HG03342 (cell line): ENCODE measurements around the gene INHBE.
"Not testable (repeated sequence)": the region's sequence is repeated elsewhere in the genome, so short reads cannot be mapped to it uniquely, and the experiment has no call there.

Experiments
- ATAC-seq: cut with Tn5 transposase; IDR thresholded peaks from one replicate; pipeline ENCODE4 v1.9.1; 2021; ENCODE audit warnings: mild to moderate bottlenecking, moderate library complexity; ENCODE audit not compliant: unreplicated experiment

The INHBE gene

GRCh38 chr12:57491393-57492280 lies 36.5 kb downstream of the INHBE start:
- no peak for ATAC-seq

- ATAC-seq = not testable (repeated sequence)
These were observed 40.1 kb downstream of the INHBE start for GRCh38 chr12:57495051-57495701.

DNA sequence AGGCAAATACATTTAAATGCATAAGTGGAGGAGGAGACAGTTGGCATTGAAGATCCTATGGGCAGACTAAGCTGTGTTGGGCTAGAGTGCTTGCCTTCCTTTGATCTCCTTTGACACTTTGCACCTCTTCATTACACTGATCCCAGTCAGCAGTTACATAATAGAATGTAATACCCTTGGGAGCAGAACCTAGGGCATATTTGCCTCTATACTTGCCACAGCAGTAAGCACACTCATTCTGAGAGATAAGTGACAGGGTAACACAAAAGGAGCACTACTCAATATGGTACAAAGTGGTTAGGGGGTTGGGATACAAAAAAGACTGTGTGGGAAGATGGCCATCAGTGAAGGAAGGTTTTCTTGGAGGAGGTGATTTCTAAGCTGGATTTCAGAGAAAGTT lies 41.7 kb downstream of the INHBE start:
- ATAC-seq = no peak

DNA sequence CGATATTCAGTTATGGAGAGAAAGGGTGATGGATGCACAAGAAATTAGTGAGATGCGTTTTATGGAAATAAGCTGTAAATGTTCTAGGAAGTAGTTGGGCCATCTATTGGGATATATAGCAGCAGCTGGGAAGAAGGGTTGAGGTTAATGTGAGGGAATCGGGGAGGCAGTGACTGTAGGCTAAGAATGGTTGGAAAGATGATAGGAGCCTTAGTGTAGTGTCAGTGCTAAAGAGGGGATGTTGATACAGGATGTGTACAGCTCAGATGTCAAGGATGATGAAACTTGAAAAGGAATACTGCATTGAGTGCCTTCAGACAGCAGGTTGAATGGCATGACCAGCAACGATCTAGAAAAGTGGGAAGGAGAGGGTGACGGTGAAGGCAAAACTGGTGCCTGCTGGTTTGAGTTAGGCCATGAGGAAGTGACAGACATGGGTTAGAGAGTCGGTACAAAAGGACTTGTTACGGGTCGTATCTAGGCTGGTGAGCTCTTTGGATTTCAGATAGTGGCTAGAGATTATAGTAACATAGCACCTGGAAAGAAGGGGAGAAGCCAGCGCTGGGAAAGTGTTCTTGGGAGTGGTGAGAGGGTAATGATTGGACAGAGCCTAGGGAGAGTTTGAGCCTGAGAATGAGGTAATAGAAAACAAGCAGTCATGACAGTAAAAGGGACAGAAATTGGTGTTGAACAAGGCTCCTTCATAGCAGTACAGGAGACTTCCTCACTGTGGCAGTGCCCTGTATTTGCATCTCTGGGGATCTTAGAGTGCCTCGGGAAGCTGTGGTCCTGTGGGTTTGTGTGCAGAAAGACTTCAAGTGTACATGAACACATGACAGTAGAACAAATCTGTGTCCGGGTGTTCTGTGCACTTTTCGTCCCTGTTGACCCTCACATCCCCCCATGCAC lies 42.4 kb downstream of the INHBE start:
- no peak for ATAC-seq

DNA sequence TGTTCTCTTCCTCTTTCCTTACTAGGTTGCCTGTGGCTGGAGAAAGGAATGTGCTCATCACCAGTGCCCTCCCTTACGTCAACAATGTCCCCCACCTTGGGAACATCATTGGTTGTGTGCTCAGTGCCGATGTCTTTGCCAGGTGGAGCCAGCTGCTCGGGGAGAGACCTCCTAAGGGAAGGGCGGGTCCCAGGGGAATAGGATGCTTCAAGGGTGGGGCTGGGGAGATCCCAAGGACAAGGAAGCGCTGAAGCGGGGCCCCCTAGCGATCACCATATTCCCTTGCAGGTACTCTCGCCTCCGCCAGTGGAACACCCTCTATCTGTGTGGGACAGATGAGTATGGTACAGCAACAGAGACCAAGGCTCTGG lies 43.0 kb downstream of the INHBE start:
- no peak for ATAC-seq

DNA sequence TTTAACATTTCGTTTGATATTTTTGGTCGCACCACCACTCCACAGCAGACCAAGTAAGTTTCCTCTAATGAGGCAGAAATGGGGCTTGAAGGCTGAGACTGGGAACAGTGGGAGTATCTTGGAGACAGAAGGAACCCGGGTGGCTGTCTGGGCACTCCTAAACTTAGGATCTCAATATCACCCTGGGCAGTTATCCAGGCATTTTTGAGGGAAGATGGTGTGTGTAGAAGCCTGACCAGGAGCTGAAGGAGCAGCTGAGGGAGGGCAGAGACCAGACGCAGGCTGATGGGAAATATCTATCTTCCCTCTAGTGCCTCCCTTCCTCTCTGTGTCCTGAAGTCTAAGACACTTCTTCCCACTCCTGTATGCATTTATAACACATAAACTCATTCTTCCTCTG lies 43.5 kb downstream of the INHBE start:
- no peak for ATAC-seq

DNA sequence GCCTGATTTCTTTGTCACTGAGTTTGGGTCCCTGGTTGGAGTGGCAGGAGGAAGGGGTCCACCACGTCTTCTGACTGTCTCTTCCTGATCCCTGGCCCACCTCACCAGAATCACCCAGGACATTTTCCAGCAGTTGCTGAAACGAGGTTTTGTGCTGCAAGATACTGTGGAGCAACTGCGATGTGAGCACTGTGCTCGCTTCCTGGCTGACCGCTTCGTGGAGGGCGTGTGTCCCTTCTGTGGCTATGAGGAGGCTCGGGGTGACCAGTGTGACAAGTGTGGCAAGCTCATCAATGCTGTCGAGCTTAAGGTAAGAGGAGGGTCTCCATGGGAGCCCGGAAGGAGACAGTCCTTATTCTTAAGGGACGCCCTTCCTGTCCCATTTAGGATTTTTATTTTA lies 45.1 kb downstream of the INHBE start:
- ATAC-seq = no peak

GRCh38 chr12:57502311-57502969 lies 47.3 kb downstream of the INHBE start:
- ATAC-seq = not testable (repeated sequence)

DNA sequence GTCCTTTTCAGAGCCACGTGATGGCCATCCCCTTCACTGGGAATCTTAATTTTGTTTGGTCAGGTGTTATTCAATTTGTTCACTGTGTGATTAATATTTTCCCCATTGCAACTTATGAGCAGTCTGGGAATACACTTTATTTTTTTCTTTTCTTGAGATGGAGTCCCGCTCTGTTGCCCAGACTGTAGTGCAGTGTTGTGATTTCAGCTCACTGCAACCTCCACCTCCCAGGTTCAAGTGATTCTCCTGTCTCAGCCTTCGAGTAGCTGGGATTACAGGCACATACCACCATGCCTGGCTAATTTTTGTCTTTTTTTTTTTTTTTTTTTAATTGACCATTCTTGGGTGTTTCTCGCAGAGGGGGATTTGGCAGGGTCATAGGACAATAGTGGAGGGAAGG lies 51.4 kb downstream of the INHBE start:
- not testable (repeated sequence) for ATAC-seq
